Esophagus muscularis mucosa (tissue), 4 donors: Measurements from ENCODE around the gene DOC2A. TPM values are rescaled to one million over a fixed set of nuclear protein-coding genes. Genes with fewer than 3 reads are reported as not detected.

Source experiments
- DNase-seq: peaks from one replicate; pipeline ENCODE4 v3.0.0-alpha.2; 2017; ENCODE audit errors: extremely low spot score
- H3K27ac ChIP-seq, 4 donors: fragments of 200-600 bp; sonication (generic); replicated peaks in 1 of 4; 1 replicate in 3 of 4; 2 replicates in 1 of 4; pipeline ENCODE4 v1.5.1; 2016 to 2019; ENCODE audit warnings: mild to moderate bottlenecking in 1 of 4
- H3K27me3 ChIP-seq, 4 donors: fragments of 200-600 bp; sonication (generic); one replicate each; pipeline versions ENCODE4 v1.5.1 to v1.6.0; 2016 to 2019
- H3K36me3 ChIP-seq, 4 donors: fragments of 200-600 bp; sonication (generic); one replicate each; pipeline ENCODE4 v1.5.1; 2016 to 2019
- H3K4me1 ChIP-seq, 4 donors: fragments of 200-600 bp; sonication (generic); one replicate each; pipeline ENCODE4 v1.5.1; 2016 to 2019
- H3K4me3 ChIP-seq, 4 donors: fragments of 200-600 bp; sonication (generic); 1 replicate in 2 of 4; 2 replicates in 2 of 4; pipeline ENCODE4 v1.5.1; 2016 to 2019; ENCODE audit warnings: mild to moderate bottlenecking in 4 of 4, moderate library complexity in 1 of 4
- H3K9me3 ChIP-seq, 4 donors: fragments of 200-600 bp; sonication (generic); 1 replicate in 3 of 4; 2 replicates in 1 of 4; pipeline ENCODE4 v1.5.1; 2016 to 2019
- CTCF ChIP-seq, 3 experiments: fragments of 200-600 bp in 2 of 3; fragments of 450-650 bp in 1 of 3; sonication (generic) in 2 of 3; IDR thresholded peaks; one replicate each; pipeline ENCODE4 v1.5.1; 2017 to 2019; ENCODE audit warnings: antibody characterized with exemption in 3 of 3, mild to moderate bottlenecking in 2 of 3, moderate library complexity in 1 of 3
- EP300 ChIP-seq: sonication (generic); formaldehyde crosslinking; IDR thresholded peaks from one replicate; pipeline ENCODE4 v1.6.1; 2017; ENCODE audit warnings: antibody characterized with exemption
- POLR2A ChIP-seq: fragments of 450-650 bp; IDR thresholded peaks from one replicate; pipeline ENCODE4 v1.6.1; 2017; ENCODE audit warnings: antibody characterized with exemption, moderate library complexity, mild to moderate bottlenecking, low read depth
- POLR2AphosphoS5 ChIP-seq, 2 donors: sonication (generic); formaldehyde crosslinking; IDR thresholded peaks; one replicate each; pipeline ENCODE4 v1.6.1; 2017; ENCODE audit warnings: antibody characterized with exemption in 2 of 2
- WGBS: methylation state at CpG from one replicate; pipeline ENCODE4 v1.1.5; 2018; 5-methylcytosine and 5-hydroxymethylcytosine counted together
- intact Hi-C: fragments of 100-400 bp; cut with DNase I; formaldehyde crosslinking; loops from one replicate; pipeline ENCODE4 v1.15.1; 2023
- total RNA-seq, 4 donors: library from RNA; depleted of rRNA; stranded (reverse); fragments of >200 nt; gene quantifications; one replicate each; pipeline versions ENCODE4 v1.1.0 to v1.2.1, GENCODE V29; 2016

The DOC2A gene
- total RNA-seq, 4 donors from 2014 or later, result 0.50 to 0.83 TPM; not detected in 2

DNA sequence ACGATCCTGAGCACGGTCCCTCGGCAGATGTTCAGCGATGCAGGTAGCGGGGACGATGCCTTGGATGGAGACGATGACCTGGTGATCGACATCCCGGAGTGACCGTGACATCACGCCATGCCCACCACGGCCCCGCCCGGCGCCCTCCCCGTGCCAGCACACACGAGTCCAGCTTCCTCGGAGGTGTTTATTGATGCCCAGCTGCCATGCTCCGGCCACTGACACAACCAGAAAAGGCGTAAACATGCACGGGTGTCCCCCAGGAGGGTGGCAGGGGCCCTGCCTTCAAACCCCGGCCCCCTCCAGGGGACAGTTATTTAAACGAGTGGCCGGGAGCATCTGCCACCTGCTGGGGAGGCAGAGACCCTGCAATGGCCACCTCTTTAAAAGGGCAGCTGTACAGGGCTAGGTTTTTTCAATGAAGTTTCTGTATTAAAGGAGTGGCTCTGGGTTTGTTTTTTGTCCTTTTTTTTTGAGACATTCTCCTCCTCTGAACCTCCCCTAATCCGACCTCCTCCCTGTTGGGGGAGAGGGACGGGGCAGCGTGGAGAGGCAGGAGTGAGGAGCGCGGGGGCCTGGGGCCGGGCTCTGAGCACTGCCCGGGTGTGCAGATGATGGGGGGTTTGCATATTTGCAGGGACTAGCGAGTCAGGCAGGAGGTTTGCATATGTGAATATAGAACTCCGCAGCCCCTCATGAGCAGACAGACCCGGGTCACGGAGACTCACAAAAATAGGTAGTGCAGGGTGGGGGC lies 5.3 kb downstream of the DOC2A start:
- Histone ChIP-seq H3K9me3 (no peaks in the 10 kb centered on the region), H3K27me3 (peaks cover 0 to 35% (median 17%) of the 10 kb centered on the region in 4 donors), H3K4me1 (peaks cover 6 to 20% (median 18%) of the 10 kb centered on the region in 4 donors), H3K4me3 (peak overlapping the region in 1 of 4 donors; percentile 15), H3K36me3 (peaks cover 0 to 34% (median 28%) of the 10 kb centered on the region in 4 donors), H3K27ac (no peak overlapping the region)
- intact Hi-C loops, result loop anchor here (10.0 kb wide), 1 partner anchor 141 kb away; the partner anchor contains the start of gene CDIPT
- WGBS, result 47% methylated on average over 25 of the region's 35 CpGs
- TF ChIP-seq POLR2A, result no peak
- TF ChIP-seq POLR2AphosphoS5 (IDR thresholded peaks at IDR 0.05), result no peak
- TF ChIP-seq EP300, result no peak
- peak; percentile 74 to 94 (median 80) for TF ChIP-seq CTCF (IDR thresholded peaks at IDR 0.05)
- DNase-seq, result no peak

DNA sequence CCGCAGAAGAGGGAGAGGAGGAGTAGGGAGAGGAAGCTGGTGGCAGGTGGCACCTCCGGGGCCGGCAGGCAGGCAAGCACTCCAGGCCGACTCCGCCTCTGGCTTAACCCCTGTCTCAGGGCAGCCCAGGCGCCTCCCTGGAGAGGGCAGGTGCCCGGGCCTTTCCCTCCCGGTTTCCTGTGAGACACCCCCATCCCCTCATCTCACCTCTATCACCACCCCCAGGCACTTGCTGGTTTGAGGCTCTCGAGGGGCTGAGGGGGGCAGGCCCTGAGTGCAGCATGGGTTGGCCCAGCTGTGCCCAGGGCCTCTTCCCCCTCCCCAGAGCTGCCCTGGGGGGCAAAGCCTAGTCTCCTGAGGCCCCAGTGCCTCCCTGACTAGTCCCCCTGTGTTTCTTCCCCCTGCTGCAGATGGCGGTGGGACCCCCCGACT lies 6.0 kb downstream of the DOC2A start:
- Histone ChIP-seq H3K4me1 (peaks cover 2 to 13% (median 11%) of the 10 kb centered on the region in 4 donors), H3K27ac (no peak overlapping the region), H3K4me3 (no peak overlapping the region), H3K27me3 (peaks cover 0 to 28% (median 10%) of the 10 kb centered on the region in 4 donors), H3K9me3 (no peaks in the 10 kb centered on the region), H3K36me3 (peaks cover 0 to 40% (median 35%) of the 10 kb centered on the region in 4 donors)
- no peak for TF ChIP-seq EP300
- TF ChIP-seq POLR2AphosphoS5 (IDR thresholded peaks at IDR 0.05), result no peak
- TF ChIP-seq POLR2A, result no peak
- no peak for TF ChIP-seq CTCF (IDR thresholded peaks at IDR 0.05)
- intact Hi-C loops, result loop anchor here (10.0 kb wide), 1 partner anchor 140 kb away; the partner anchor contains the start of gene CDIPT
- 58% methylated on average over 8 of the region's 11 CpGs for WGBS
- DNase-seq, result no peak

GRCh38 chr16:30004424-30004776 lies 6.4 kb downstream of the DOC2A start:
- Histone ChIP-seq H3K9me3 (no peaks in the 10 kb centered on the region), H3K4me1 (peaks cover 2 to 12% (median 11%) of the 10 kb centered on the region in 4 donors), H3K4me3 (no peak overlapping the region), H3K36me3 (peaks cover 0 to 45% (median 37%) of the 10 kb centered on the region in 4 donors), H3K27me3 (peaks cover 0 to 24% (median 5%) of the 10 kb centered on the region in 4 donors), H3K27ac (no peak overlapping the region)
- TF ChIP-seq EP300 (no peak), CTCF (IDR thresholded peaks at IDR 0.05) (no peak), POLR2A (no peak), POLR2AphosphoS5 (IDR thresholded peaks at IDR 0.05) (no peak)
- WGBS, result 59% methylated on average over 5 of the region's 19 CpGs
- no peak for DNase-seq
- intact Hi-C loops, result loop anchor here (10.0 kb wide), 1 partner anchor 140 kb away; the partner anchor contains the start of gene CDIPT

DNA sequence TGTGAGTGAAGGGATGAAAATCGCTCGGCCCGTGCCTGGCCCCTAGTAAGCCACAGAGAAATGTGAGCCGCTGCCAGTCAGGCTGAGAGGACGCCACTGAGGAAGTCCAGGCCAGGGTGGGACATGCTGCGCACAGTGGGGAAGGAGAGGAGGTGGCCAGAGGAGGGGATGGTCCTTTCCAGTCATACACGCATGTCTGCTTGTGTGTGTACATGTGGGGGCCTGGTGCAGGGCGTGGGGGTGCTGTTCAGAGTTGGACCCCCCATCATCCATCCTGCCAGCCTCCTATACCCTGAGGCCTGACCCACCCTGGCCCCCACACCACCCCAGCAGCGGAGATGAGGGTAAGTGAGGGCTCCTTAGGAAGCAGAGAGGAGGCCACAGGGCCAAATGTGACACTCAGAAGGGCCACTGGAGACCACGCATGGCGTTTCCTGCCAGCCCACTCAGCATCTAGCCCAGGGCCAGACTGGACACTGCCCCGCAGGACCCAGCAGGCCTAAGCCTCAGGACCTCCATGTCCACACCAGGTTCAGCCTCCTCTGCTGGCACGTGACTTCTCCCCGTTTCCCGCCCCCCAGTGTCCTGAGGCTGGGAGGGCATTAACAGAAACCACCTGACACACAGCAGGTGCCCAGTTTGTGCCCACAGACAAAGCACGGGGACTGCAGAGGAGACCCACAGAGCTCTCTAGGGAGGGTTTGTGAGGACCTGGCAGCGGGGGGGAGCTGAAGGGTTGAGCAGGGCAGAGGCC lies 7.0 kb downstream of the DOC2A start:
- H3K4me1 ChIP-seq, result peaks cover 2 to 12% (median 11%) of the 10 kb centered on the region in 4 donors
- 85% methylated on average over 13 of the region's 17 CpGs for WGBS
- no peaks in the 10 kb centered on the region for H3K9me3 ChIP-seq
- TF ChIP-seq CTCF (IDR thresholded peaks at IDR 0.05), result no peak
- no peak for TF ChIP-seq EP300
- no peak for TF ChIP-seq POLR2AphosphoS5 (IDR thresholded peaks at IDR 0.05)
- TF ChIP-seq POLR2A, result no peak
- DNase-seq, result no peak
- H3K27me3 ChIP-seq, result peaks cover 0 to 19% (median 2%) of the 10 kb centered on the region in 4 donors
- H3K4me3 ChIP-seq, result no peak overlapping the region
- intact Hi-C loops, result loop anchor here (10.0 kb wide), 1 partner anchor 139 kb away; the partner anchor contains the start of gene CDIPT
- no peak overlapping the region for H3K27ac ChIP-seq
- H3K36me3 ChIP-seq, result peaks cover 0 to 50% (median 39%) of the 10 kb centered on the region in 4 donors
